ENCODE data around the gene TIGIT. TPM values are rescaled to one million over a fixed set of nuclear protein-coding genes. Genes with fewer than 3 reads are reported as not detected.

Gene TIGIT
- 10 to 100 TPM; 21.2 to 48.1 (median 39.9) TPM for total RNA-seq
- total RNA-seq (2013): 75.3 TPM
- 45.8 to 158 (median 71.4) reads per million in 29 experiments for total RNA-seq

DNA sequence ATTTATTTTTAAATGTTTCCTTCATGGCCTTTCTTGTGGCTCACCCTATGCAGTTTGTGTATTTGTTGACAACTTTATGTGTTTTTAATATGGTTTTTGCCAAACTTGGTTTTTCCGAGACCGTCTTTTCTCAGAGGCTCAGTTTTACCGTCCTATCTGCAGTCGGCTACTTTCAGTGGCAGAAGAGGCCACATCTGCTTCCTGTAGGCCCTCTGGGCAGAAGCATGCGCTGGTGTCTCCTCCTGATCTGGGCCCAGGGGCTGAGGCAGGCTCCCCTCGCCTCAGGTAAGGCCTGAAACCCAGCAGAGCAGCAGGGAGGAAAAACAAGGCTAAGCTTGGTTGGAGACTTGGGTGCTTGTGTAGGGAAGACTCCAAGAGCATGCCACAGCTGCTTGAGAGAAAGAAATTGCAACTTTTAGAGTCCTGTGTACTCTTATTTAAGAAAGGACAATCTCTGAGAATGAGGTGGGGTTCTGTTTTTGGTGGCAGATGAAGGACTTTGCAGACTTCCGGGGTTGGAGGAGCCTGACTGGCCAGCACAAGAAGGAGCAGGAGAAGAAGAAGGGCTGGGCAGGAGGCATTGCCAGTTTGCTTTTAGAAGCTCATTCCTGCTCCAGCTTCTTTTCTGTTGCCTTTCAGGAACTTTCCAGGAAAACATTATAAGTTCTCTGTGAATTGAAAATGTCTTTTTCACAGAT, at the start of gene TIGIT:
TSS of gene TIGIT (plus strand) at position 191 of the 698 bp plus-strand sequence. CDS start at position 225, 34 bp downstream.
- peak within 1 kb of the TSS; percentile 61 to 77 (median 76) for H3K4me3 Mint-ChIP-seq
- H3K9me3 Mint-ChIP-seq: no peaks in the 10 kb centered on the region
- 50% methylated on average over 7 of the region's 7 CpGs for WGBS (ENCODE audit: insufficient coverage)
- Histone ChIP-seq H3K4me3 (ENCODE audit: control insufficient read depth in 1 of 2, extremely low read depth in 1 of 2, low read length in 1 of 2) (peak within 1 kb of the TSS in 1 of 2 donors; percentile 54), H3K27ac (ENCODE audit: low read length) (peak within 1 kb of the TSS; percentile 95), H3K4me1 (ENCODE audit: control insufficient read depth in 1 of 2, extremely low read depth in 1 of 2, insufficient read depth in 2 of 2, low read length in 2 of 2) (peaks cover 0 to 70% of the 10 kb centered on the region in 2 experiments), H3K9me3 (no peaks in the 10 kb centered on the region), H3K27me3 (replicated peaks in 1 of 2; ENCODE audit: control insufficient read depth in 2 of 2, extremely low read depth in 1 of 2, insufficient read depth in 2 of 2, low read length in 1 of 2) (no peaks in the 10 kb centered on the region), H3K36me3 (ENCODE audit: control insufficient read depth in 2 of 2, extremely low read depth in 1 of 2, insufficient read depth in 1 of 2, low read length in 1 of 2) (peaks cover 0 to 3% of the 10 kb centered on the region in 2 donors)
- peak within 1 kb of the TSS; percentile 94 for H3K27ac Mint-ChIP-seq
- CTCF ChIA-PET: interaction anchor here (0.6 to 1.3 kb wide), 7 partner anchors 11 to 141 kb away, joined by 3 read pairs; no protein-coding TSS in a partner anchor
- DNase-seq (no peak), ATAC-seq (replicated peaks in 1 of 4) (no peak)
- POLR2A ChIA-PET: interaction anchor here (0.6 to 1.0 kb wide), 4 partner anchors 8 to 439 kb away, joined by 3 read pairs; no protein-coding TSS in a partner anchor
- no peaks in the 10 kb centered on the region for H3K36me3 Mint-ChIP-seq
- peaks cover 25 to 65% (median 54%) of the 10 kb centered on the region in 3 donors for H3K4me1 Mint-ChIP-seq
- H3K27me3 Mint-ChIP-seq: no peaks in the 10 kb centered on the region

DNA sequence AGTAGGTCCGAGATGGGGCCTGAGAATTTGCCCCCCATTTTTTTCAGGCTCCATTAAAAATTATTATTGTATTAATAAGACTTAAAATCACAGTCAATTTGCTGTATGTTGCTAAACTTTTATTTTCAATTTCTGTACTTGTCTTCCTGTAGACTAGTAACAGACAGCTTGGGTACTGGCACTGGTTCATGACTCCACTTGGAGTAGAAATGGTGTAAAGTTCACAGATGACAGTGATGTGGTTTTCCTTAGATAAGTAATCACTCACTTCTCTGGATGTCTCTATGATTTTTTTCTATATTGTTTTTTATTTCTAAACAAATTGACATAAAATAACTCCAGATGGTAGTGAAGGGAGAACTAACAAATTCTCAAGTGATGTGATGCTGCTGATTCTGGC, 40.9 kb upstream of the TIGIT start:
- Mint-ChIP-seq H3K27me3 (no peaks in the 10 kb centered on the region), H3K27ac (peak overlapping the region; percentile 64 to 73), H3K4me1 (peaks cover 13 to 18% (median 16%) of the 10 kb centered on the region in 3 donors), H3K36me3 (peaks cover 5% of the 10 kb centered on the region), H3K4me3 (no peak overlapping the region), H3K9me3 (peaks cover 6 to 18% (median 6%) of the 10 kb centered on the region in 3 donors)
- WGBS (ENCODE audit: insufficient coverage): no CpG with 5 or more reads among the region's 1 CpG
- H3K27me3 ChIP-seq (replicated peaks in 1 of 2; ENCODE audit: control insufficient read depth in 2 of 2, extremely low read depth in 1 of 2, insufficient read depth in 2 of 2, low read length in 1 of 2): no peaks in the 10 kb centered on the region
- no peak overlapping the region for H3K4me3 ChIP-seq (ENCODE audit: control insufficient read depth in 1 of 2, extremely low read depth in 1 of 2, low read length in 1 of 2)
- ChIA-PET POLR2A (no interaction called here), CTCF (no interaction called here)
- ATAC-seq (replicated peaks in 1 of 4) (no peak), DNase-seq (no peak)
- no peak overlapping the region for H3K27ac ChIP-seq (ENCODE audit: low read length)
- no peaks in the 10 kb centered on the region for H3K4me1 ChIP-seq (ENCODE audit: control insufficient read depth in 1 of 2, extremely low read depth in 1 of 2, insufficient read depth in 2 of 2, low read length in 2 of 2)
- no peaks in the 10 kb centered on the region for H3K9me3 ChIP-seq
- no peaks in the 10 kb centered on the region for H3K36me3 ChIP-seq (ENCODE audit: control insufficient read depth in 2 of 2, extremely low read depth in 1 of 2, insufficient read depth in 1 of 2, low read length in 1 of 2)

DNA sequence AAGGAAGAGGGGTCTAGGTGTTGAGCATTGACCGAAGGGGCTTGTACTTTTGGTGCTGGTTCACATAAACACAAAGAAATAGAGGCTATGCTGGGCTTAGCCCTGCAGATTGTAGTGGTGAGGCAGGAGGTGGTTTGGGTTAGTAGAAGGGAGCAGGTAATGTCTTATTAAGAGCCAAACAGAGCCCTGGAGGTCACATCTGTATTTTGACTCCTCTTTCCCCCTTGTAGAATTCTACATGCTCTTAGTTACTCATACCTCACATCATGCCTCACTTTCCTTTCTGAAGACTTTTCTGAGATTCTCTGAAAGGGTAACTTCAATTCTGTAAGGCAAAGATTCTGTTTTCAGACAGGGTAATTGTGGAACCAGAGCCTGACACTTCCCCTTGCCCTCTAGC, 40.3 kb upstream of the TIGIT start:
- Mint-ChIP-seq H3K9me3 (peaks cover 6 to 21% (median 6%) of the 10 kb centered on the region in 3 donors), H3K27ac (peak overlapping the region; percentile 64 to 73), H3K27me3 (no peaks in the 10 kb centered on the region), H3K36me3 (peaks cover 5% of the 10 kb centered on the region), H3K4me1 (peaks cover 13 to 18% (median 16%) of the 10 kb centered on the region in 3 donors), H3K4me3 (no peak overlapping the region)
- CTCF ChIA-PET: interaction anchor here in 1 of 2 donors (0.6 kb wide), 1 partner anchor 482 kb away, joined by 3 read pairs; no protein-coding TSS in a partner anchor
- ATAC-seq (replicated peaks in 1 of 4): no peak
- Histone ChIP-seq H3K4me3 (ENCODE audit: control insufficient read depth in 1 of 2, extremely low read depth in 1 of 2, low read length in 1 of 2) (no peak overlapping the region), H3K27me3 (replicated peaks in 1 of 2; ENCODE audit: control insufficient read depth in 2 of 2, extremely low read depth in 1 of 2, insufficient read depth in 2 of 2, low read length in 1 of 2) (no peaks in the 10 kb centered on the region), H3K27ac (ENCODE audit: low read length) (no peak overlapping the region), H3K9me3 (no peaks in the 10 kb centered on the region), H3K36me3 (ENCODE audit: control insufficient read depth in 2 of 2, extremely low read depth in 1 of 2, insufficient read depth in 1 of 2, low read length in 1 of 2) (no peaks in the 10 kb centered on the region), H3K4me1 (ENCODE audit: control insufficient read depth in 1 of 2, extremely low read depth in 1 of 2, insufficient read depth in 2 of 2, low read length in 2 of 2) (no peaks in the 10 kb centered on the region)
- DNase-seq: no peak
- POLR2A ChIA-PET: no interaction called here
- WGBS (ENCODE audit: insufficient coverage): 100% methylated on average over 1 of the region's 1 CpG

DNA sequence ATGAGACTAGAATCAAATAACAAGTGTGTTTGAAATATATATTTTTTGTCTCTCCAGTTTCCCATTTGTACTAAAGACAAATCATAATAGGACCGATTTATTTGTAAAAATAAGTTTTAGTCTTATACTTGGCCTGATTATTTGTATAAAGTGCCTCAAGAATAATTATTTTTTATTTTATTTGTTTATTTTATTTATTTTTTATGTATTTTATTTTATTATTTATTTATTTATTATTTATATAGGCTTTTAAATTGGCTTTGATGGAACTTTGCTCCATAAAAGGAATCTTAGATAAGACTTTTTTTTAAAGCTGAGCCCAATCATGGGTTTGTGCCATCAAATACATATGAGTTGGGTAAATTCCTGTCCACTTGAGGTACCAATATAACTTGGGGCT, 34.3 kb upstream of the TIGIT start:
- POLR2A ChIA-PET: no interaction called here
- H3K9me3 Mint-ChIP-seq: peaks cover 2 to 23% (median 4%) of the 10 kb centered on the region in 3 donors

DNA sequence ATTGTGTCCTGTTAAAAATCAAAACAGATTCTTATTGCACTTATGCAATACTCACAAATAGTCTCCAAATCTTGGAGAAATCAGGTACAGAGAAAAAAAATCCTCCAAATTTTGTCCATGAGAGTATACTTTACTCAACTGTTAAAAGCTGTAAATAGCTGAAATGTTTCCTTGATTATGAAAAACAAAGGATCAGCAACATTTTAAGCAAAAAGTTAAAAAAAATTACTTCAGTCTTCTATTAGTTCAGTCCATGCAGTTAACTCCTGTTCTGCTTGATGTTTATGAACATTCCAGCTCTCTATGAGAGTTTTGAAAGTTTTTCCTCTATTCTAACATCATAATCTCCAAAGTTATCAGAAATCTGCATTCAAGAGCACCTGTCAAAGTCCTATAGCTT, 33.7 kb upstream of the TIGIT start:
- ATAC-seq (replicated peaks in 1 of 4) (no peak), DNase-seq (no peak)
- peaks cover 2 to 24% (median 4%) of the 10 kb centered on the region in 3 donors for H3K9me3 Mint-ChIP-seq
- POLR2A ChIA-PET: no interaction called here
- H3K27me3 Mint-ChIP-seq: no peaks in the 10 kb centered on the region
- Histone ChIP-seq H3K27ac (ENCODE audit: low read length) (no peak overlapping the region), H3K9me3 (no peaks in the 10 kb centered on the region), H3K4me1 (ENCODE audit: control insufficient read depth in 1 of 2, extremely low read depth in 1 of 2, insufficient read depth in 2 of 2, low read length in 2 of 2) (no peaks in the 10 kb centered on the region), H3K36me3 (ENCODE audit: control insufficient read depth in 2 of 2, extremely low read depth in 1 of 2, insufficient read depth in 1 of 2, low read length in 1 of 2) (no peaks in the 10 kb centered on the region), H3K27me3 (replicated peaks in 1 of 2; ENCODE audit: control insufficient read depth in 2 of 2, extremely low read depth in 1 of 2, insufficient read depth in 2 of 2, low read length in 1 of 2) (no peaks in the 10 kb centered on the region), H3K4me3 (ENCODE audit: control insufficient read depth in 1 of 2, extremely low read depth in 1 of 2, low read length in 1 of 2) (no peak overlapping the region)
- H3K27ac Mint-ChIP-seq: no peak overlapping the region
- peaks cover 3% of the 10 kb centered on the region for H3K36me3 Mint-ChIP-seq
- H3K4me3 Mint-ChIP-seq: no peak overlapping the region
- peaks cover 0 to 2% (median 2%) of the 10 kb centered on the region in 3 donors for H3K4me1 Mint-ChIP-seq
- CTCF ChIA-PET: no interaction called here

More for the DNA sequence above, 34.3 kb upstream of the TIGIT start:
- Mint-ChIP-seq H3K27ac (no peak overlapping the region), H3K4me1 (peaks cover 0 to 2% (median 2%) of the 10 kb centered on the region in 3 donors), H3K4me3 (no peak overlapping the region), H3K27me3 (no peaks in the 10 kb centered on the region), H3K36me3 (peaks cover 3% of the 10 kb centered on the region)
- WGBS (ENCODE audit: insufficient coverage): no CpG with 5 or more reads among the region's 1 CpG
- CTCF ChIA-PET: no interaction called here
- Histone ChIP-seq H3K27ac (ENCODE audit: low read length) (no peak overlapping the region), H3K4me1 (ENCODE audit: control insufficient read depth in 1 of 2, extremely low read depth in 1 of 2, insufficient read depth in 2 of 2, low read length in 2 of 2) (no peaks in the 10 kb centered on the region), H3K4me3 (ENCODE audit: control insufficient read depth in 1 of 2, extremely low read depth in 1 of 2, low read length in 1 of 2) (no peak overlapping the region), H3K27me3 (replicated peaks in 1 of 2; ENCODE audit: control insufficient read depth in 2 of 2, extremely low read depth in 1 of 2, insufficient read depth in 2 of 2, low read length in 1 of 2) (no peaks in the 10 kb centered on the region), H3K36me3 (ENCODE audit: control insufficient read depth in 2 of 2, extremely low read depth in 1 of 2, insufficient read depth in 1 of 2, low read length in 1 of 2) (no peaks in the 10 kb centered on the region), H3K9me3 (no peaks in the 10 kb centered on the region)
- DNase-seq (no peak), ATAC-seq (replicated peaks in 1 of 4) (no peak)

DNA sequence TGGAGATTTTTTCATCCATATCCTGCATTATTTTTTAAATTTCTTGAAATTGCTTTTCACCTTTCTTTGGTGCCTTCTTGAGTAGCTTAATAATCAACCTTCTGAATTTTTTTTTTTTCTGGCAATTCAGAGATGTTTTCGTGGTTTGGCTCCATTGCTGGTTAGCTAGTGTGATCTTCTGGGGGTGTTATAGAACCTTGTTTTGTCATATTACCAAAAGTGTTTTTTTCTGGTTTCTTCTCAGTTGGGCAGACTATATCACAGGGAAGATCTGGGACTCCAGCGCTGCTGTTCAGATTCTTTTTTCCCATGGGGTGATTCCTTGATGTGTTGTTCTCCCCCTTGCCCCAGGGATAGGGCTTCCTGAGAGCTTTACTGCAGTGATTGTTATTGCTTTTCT, 23.8 kb upstream of the TIGIT start:
- H3K27me3 ChIP-seq (replicated peaks in 1 of 2; ENCODE audit: control insufficient read depth in 2 of 2, extremely low read depth in 1 of 2, insufficient read depth in 2 of 2, low read length in 1 of 2): no peaks in the 10 kb centered on the region
- Mint-ChIP-seq H3K9me3 (peaks cover 4 to 18% (median 9%) of the 10 kb centered on the region in 3 donors), H3K36me3 (peaks cover 14% of the 10 kb centered on the region), H3K27me3 (no peaks in the 10 kb centered on the region), H3K27ac (no peak overlapping the region), H3K4me3 (no peak overlapping the region), H3K4me1 (no peaks in the 10 kb centered on the region)
- WGBS (ENCODE audit: insufficient coverage): 86% methylated on average over 1 of the region's 2 CpGs
- no peak overlapping the region for H3K4me3 ChIP-seq (ENCODE audit: control insufficient read depth in 1 of 2, extremely low read depth in 1 of 2, low read length in 1 of 2)
- no peak overlapping the region for H3K27ac ChIP-seq (ENCODE audit: low read length)
- H3K9me3 ChIP-seq: peaks cover 6% of the 10 kb centered on the region
- POLR2A ChIA-PET: no interaction called here
- no peaks in the 10 kb centered on the region for H3K4me1 ChIP-seq (ENCODE audit: control insufficient read depth in 1 of 2, extremely low read depth in 1 of 2, insufficient read depth in 2 of 2, low read length in 2 of 2)
- ATAC-seq (replicated peaks in 1 of 4): no peak
- CTCF ChIA-PET: interaction anchor here (0.6 to 1.2 kb wide), 3 partner anchors 16 to 23 kb away, joined by 3 read pairs; no protein-coding TSS in a partner anchor
- H3K36me3 ChIP-seq (ENCODE audit: control insufficient read depth in 2 of 2, extremely low read depth in 1 of 2, insufficient read depth in 1 of 2, low read length in 1 of 2): no peaks in the 10 kb centered on the region
- no peak for DNase-seq
